H9 (cell line): ENCODE data around the gene SLC17A9. TPM values are rescaled to one million over a fixed set of nuclear protein-coding genes. Genes with fewer than 3 reads are reported as not detected.
A peak's percentile ranks its signal among the peaks of the same experiment; 100 is the strongest.

Experiments
- DNase-seq: peaks from one replicate; pipeline ENCODE4 v3.0.0-alpha.2; 2017
- H2AFZ ChIP-seq: one replicate; pipeline ENCODE4 v1.6.1; 2013; ENCODE audit warnings: mild to moderate bottlenecking, low read length, control low read depth, moderate library complexity
- H2AK5ac ChIP-seq: 2 replicates; pipeline ENCODE4 v1.6.1; 2013; ENCODE audit warnings: low read length, control low read depth, mixed read lengths; ENCODE audit not compliant: insufficient read length
- H2BK120ac ChIP-seq: one replicate; pipeline ENCODE4 v1.6.1; 2013; ENCODE audit warnings: low read depth, mild to moderate bottlenecking, low read length, control low read depth, inconsistent platforms; ENCODE audit not compliant: poor library complexity, severe bottlenecking
- H2BK12ac ChIP-seq: 2 replicates; pipeline ENCODE4 v1.6.1; 2013; ENCODE audit warnings: low read length, control low read depth, mixed read lengths, low read depth; ENCODE audit not compliant: insufficient read length
- H2BK15ac ChIP-seq: 2 replicates; pipeline ENCODE4 v1.6.1; 2013; ENCODE audit warnings: low read depth, low read length, control low read depth
- H2BK20ac ChIP-seq: one replicate; pipeline ENCODE4 v1.6.1; 2013; ENCODE audit warnings: low read depth, mild to moderate bottlenecking, low read length, control low read depth, inconsistent platforms; ENCODE audit not compliant: poor library complexity, severe bottlenecking
- H2BK5ac ChIP-seq: 2 replicates; pipeline ENCODE4 v1.6.1; 2013; ENCODE audit warnings: low read length, control low read depth, mixed read lengths; ENCODE audit not compliant: insufficient read length
- H3K14ac ChIP-seq: 2 replicates; pipeline ENCODE4 v1.6.1; 2013; ENCODE audit warnings: low read length, control low read depth; ENCODE audit not compliant: insufficient read depth
- H3K18ac ChIP-seq: 2 replicates; pipeline ENCODE4 v1.6.1; 2013; ENCODE audit warnings: low read depth, mild to moderate bottlenecking, mixed read lengths, low read length, control low read depth; ENCODE audit not compliant: insufficient read length
- H3K23ac ChIP-seq: 2 replicates; pipeline ENCODE4 v1.6.1; 2013; ENCODE audit warnings: low read length, control low read depth, mixed read lengths, low read depth; ENCODE audit not compliant: insufficient read length
- H3K23me2 ChIP-seq: 2 replicates; pipeline ENCODE4 v1.6.1; 2013; ENCODE audit warnings: low read depth, mild to moderate bottlenecking, mixed read lengths, low read length, control low read depth; ENCODE audit not compliant: insufficient read length, poor library complexity, severe bottlenecking
- H3K27ac ChIP-seq: 2 replicates; pipeline ENCODE4 v1.5.1; 2013; ENCODE audit warnings: low read length, control low read depth, mixed read lengths, low read depth; ENCODE audit not compliant: insufficient read length
- H3K27me3 ChIP-seq: 2 replicates; pipeline ENCODE4 v1.6.1; 2013; ENCODE audit warnings: low read length, control low read depth, inconsistent platforms; ENCODE audit not compliant: insufficient read depth
- H3K4ac ChIP-seq: 2 replicates; pipeline ENCODE4 v1.6.1; 2013; ENCODE audit warnings: low read depth, mild to moderate bottlenecking, control low read depth, inconsistent platforms, low read length, moderate library complexity
- H3K4me1 ChIP-seq: 2 replicates; pipeline ENCODE4 v1.6.1; 2013; ENCODE audit warnings: low read length, control low read depth, inconsistent platforms; ENCODE audit not compliant: insufficient read depth
- H3K4me2 ChIP-seq: 2 replicates; pipeline ENCODE4 v1.6.1; 2013; ENCODE audit warnings: low read length, control low read depth, mixed read lengths; ENCODE audit not compliant: insufficient read length, insufficient read depth
- H3K56ac ChIP-seq: 2 replicates; pipeline ENCODE4 v1.6.1; 2013; ENCODE audit warnings: low read depth, mild to moderate bottlenecking, mixed read lengths, low read length, control low read depth; ENCODE audit not compliant: insufficient read length
- H3K79me1 ChIP-seq: 2 replicates; pipeline ENCODE4 v1.6.1; 2013; ENCODE audit warnings: low read depth, mild to moderate bottlenecking, moderate library complexity, low read length, control low read depth, inconsistent platforms; ENCODE audit not compliant: insufficient read depth, poor library complexity, severe bottlenecking
- H3K79me2 ChIP-seq: 2 replicates; pipeline ENCODE4 v1.6.1; 2013; ENCODE audit warnings: low read length, control low read depth, inconsistent platforms; ENCODE audit not compliant: insufficient read depth
- H3K9ac ChIP-seq: 2 replicates; pipeline ENCODE4 v1.6.1; 2013; ENCODE audit warnings: low read length, control low read depth, mixed read lengths; ENCODE audit not compliant: insufficient read length; ENCODE audit errors: extremely low read depth
- H3K9me3 ChIP-seq: one replicate; pipeline ENCODE4 v1.6.1; 2013; ENCODE audit warnings: low read depth, low read length, inconsistent platforms; ENCODE audit not compliant: control insufficient read depth
- H3T11ph ChIP-seq: one replicate; pipeline ENCODE4 v1.6.1; 2013; ENCODE audit warnings: mild to moderate bottlenecking, low read length, control low read depth, inconsistent platforms
- H4K20me1 ChIP-seq: one replicate; pipeline ENCODE4 v1.6.1; 2013; ENCODE audit not compliant: control insufficient read depth, insufficient read length, insufficient read depth
- H4K5ac ChIP-seq: 2 replicates; pipeline ENCODE4 v1.6.1; 2013; ENCODE audit warnings: low read depth, mild to moderate bottlenecking, mixed read lengths, low read length, control low read depth; ENCODE audit not compliant: insufficient read length
- H4K8ac ChIP-seq: replicated peaks from 2 replicates; pipeline ENCODE4 v1.6.1; 2013; ENCODE audit warnings: low read length, control low read depth, mixed read lengths, low read depth; ENCODE audit not compliant: insufficient read length
- H4K91ac ChIP-seq: 2 replicates; pipeline ENCODE4 v1.6.1; 2013; ENCODE audit warnings: low read depth, mild to moderate bottlenecking, moderate library complexity, mixed read lengths, low read length, control low read depth; ENCODE audit not compliant: insufficient read length
- H3K27ac Mint-ChIP-seq, 3 experiments: 2 replicates in 2 of 3; 3 replicates in 1 of 3; pipeline ENCODE4 v1.8.0; 2020 to 2021; ENCODE audit warnings: mixed read lengths in 3 of 3, mild to moderate bottlenecking in 1 of 3, moderate library complexity in 1 of 3
- H3K27me3 Mint-ChIP-seq: 2 replicates; pipeline ENCODE4 v1.8.0; 2021; ENCODE audit warnings: low read depth, mild to moderate bottlenecking, moderate library complexity, mixed read lengths
- H3K36me3 Mint-ChIP-seq, 3 experiments: 2 replicates in 2 of 3; 3 replicates in 1 of 3; pipeline ENCODE4 v1.8.0; 2020 to 2021; ENCODE audit warnings: low read depth in 3 of 3, mixed read lengths in 3 of 3; ENCODE audit not compliant: insufficient read depth in 1 of 3
- H3K4me1 Mint-ChIP-seq, 2 experiments: 2 replicates each; pipeline ENCODE4 v1.8.0; 2020; ENCODE audit warnings: mixed read lengths in 2 of 2
- H3K4me3 Mint-ChIP-seq, 2 experiments: 2 replicates in 1 of 2; 3 replicates in 1 of 2; pipeline ENCODE4 v1.8.0; 2020 to 2021; ENCODE audit warnings: mild to moderate bottlenecking in 2 of 2, mixed read lengths in 2 of 2, moderate library complexity in 1 of 2
- H3K9me3 Mint-ChIP-seq, 2 experiments: 2 replicates in 1 of 2; 3 replicates in 1 of 2; pipeline ENCODE4 v1.8.0; 2020; ENCODE audit warnings: mild to moderate bottlenecking in 2 of 2, mixed read lengths in 2 of 2, moderate library complexity in 1 of 2
- WGBS: extraction: QIAGEN DNeasy Blood & Tissue Kit; methylation state at CpG from one replicate; pipeline ENCODE4 v1.1.7; 2013; ENCODE audit warnings: missing lambda C conversion rate, low lambda C conversion rate, mixed read lengths; ENCODE audit not compliant: insufficient read length; ENCODE audit errors: extremely low coverage; 5-methylcytosine and 5-hydroxymethylcytosine counted together
- total RNA-seq: library from RNA; stranded (reverse); gene quantifications from 2 replicates; pipeline ENCODE4 v1.2.1, GENCODE V29; 2021
- TF ChIP-seq, protein P1 (sequence below): fragments of 200-600 bp; sonication (generic); conservative IDR thresholded peaks from 3 replicates; pipeline ENCODE4 v1.8.0; 2021; ENCODE audit warnings: antibody characterized with exemption, mild to moderate bottlenecking

The SLC17A9 gene
- total RNA-seq, 1 experiment from 2014 or later: 20.9 TPM

DNA sequence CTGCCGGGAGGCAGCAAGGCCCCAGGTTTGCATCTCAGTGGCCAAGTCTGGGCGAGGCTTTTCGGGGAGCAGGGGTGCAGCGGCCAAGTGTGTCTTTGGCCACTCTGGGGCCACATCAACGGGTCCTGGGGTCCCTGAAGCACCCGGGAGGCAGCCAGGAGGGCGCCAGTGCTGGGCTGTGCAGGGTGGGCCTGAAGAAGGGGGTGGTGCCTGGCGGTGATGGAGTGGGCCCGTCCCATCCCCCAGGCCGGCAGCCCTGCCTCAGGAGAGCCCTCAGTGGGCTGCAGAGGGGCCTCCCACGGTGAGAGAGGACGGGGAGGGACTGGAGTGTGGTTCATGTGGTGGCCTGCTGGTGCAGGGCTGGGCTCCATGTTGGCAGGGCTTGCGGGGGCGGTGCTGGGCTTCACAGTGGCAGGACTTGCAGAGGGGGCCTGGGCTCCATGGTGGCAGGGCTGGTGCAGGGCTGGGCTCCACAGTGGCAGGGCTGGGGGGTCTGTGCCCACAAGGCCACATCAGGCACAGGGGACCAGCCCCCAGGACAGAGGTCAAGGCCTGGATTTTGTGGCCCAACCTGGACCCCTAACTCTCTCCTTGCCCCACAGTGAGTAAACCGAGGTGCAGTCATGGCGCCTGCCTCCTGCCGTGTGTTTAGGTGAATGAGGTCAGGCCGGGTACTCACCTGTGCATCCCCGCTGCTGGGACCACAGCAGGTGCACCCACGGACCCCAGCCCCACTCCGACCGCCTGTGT is 64.7 kb downstream of the SLC17A9 start:
- H2BK5ac ChIP-seq: no peak overlapping the region
- H2BK12ac ChIP-seq: no peak overlapping the region
- no peak overlapping the region for H3K18ac ChIP-seq
- H3K4me2 ChIP-seq: no peak overlapping the region
- WGBS: no CpG with 5 or more reads among the region's 22 CpGs
- no peaks in the 10 kb centered on the region for H3K79me1 ChIP-seq
- no peaks in the 10 kb centered on the region for H3K79me2 ChIP-seq
- no peak overlapping the region for H3T11ph ChIP-seq
- no peak overlapping the region for H3K14ac ChIP-seq
- H2AK5ac ChIP-seq: no peak overlapping the region
- Mint-ChIP-seq H3K4me3 (no peak overlapping the region), H3K4me1 (peaks cover 17 to 27% of the 10 kb centered on the region in 2 experiments), H3K9me3 (peaks cover 36 to 37% of the 10 kb centered on the region in 2 experiments), H3K36me3 (peaks cover 13 to 40% (median 13%) of the 10 kb centered on the region in 3 experiments), H3K27me3 (peaks cover 37% of the 10 kb centered on the region), H3K27ac (no peak overlapping the region)
- TF ChIP-seq, protein P1, sequence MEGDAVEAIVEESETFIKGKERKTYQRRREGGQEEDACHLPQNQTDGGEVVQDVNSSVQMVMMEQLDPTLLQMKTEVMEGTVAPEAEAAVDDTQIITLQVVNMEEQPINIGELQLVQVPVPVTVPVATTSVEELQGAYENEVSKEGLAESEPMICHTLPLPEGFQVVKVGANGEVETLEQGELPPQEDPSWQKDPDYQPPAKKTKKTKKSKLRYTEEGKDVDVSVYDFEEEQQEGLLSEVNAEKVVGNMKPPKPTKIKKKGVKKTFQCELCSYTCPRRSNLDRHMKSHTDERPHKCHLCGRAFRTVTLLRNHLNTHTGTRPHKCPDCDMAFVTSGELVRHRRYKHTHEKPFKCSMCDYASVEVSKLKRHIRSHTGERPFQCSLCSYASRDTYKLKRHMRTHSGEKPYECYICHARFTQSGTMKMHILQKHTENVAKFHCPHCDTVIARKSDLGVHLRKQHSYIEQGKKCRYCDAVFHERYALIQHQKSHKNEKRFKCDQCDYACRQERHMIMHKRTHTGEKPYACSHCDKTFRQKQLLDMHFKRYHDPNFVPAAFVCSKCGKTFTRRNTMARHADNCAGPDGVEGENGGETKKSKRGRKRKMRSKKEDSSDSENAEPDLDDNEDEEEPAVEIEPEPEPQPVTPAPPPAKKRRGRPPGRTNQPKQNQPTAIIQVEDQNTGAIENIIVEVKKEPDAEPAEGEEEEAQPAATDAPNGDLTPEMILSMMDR: no peak
- no peak overlapping the region for H2BK120ac ChIP-seq
- H3K9ac ChIP-seq: no peak overlapping the region
- H3K23ac ChIP-seq: no peak overlapping the region
- H2BK15ac ChIP-seq: no peak overlapping the region
- H4K5ac ChIP-seq: no peak overlapping the region
- DNase-seq: peak; percentile 24
- no peak overlapping the region for H3K27ac ChIP-seq
- H3K4me1 ChIP-seq: no peaks in the 10 kb centered on the region; the same call in 1 of the 2 replicates
- H4K8ac ChIP-seq: no peak overlapping the region
- no peak overlapping the region for H2AFZ ChIP-seq
- no peaks in the 10 kb centered on the region for H3K23me2 ChIP-seq
- no peak overlapping the region for H3K56ac ChIP-seq
- no peak overlapping the region for H3K4ac ChIP-seq
- no peaks in the 10 kb centered on the region for H3K9me3 ChIP-seq
- H4K20me1 ChIP-seq: no peaks in the 10 kb centered on the region
- H4K91ac ChIP-seq: no peak overlapping the region
- no peak overlapping the region for H2BK20ac ChIP-seq
- H3K27me3 ChIP-seq: no peaks in the 10 kb centered on the region
